Gastroesophageal sphincter (tissue), 3 donors: ENCODE measurements around the gene RPS27A.

Source experiments
- CTCF ChIP-seq, 4 experiments: fragments of 200-600 bp in 2 of 4; fragments of 450-650 bp in 2 of 4; sonication (generic) in 1 of 4; IDR thresholded peaks; one replicate each; pipeline ENCODE4 v1.5.1; 2017 to 2019; ENCODE audit warnings: antibody characterized with exemption in 4 of 4, mild to moderate bottlenecking in 2 of 4, moderate library complexity in 2 of 4
- POLR2A ChIP-seq, 2 donors: fragments of 450-650 bp; IDR thresholded peaks; one replicate each; pipeline ENCODE4 v1.6.1; 2017; ENCODE audit warnings: antibody characterized with exemption in 2 of 2, mild to moderate bottlenecking in 2 of 2, moderate library complexity in 1 of 2
- POLR2AphosphoS5 ChIP-seq: sonication (generic); formaldehyde crosslinking; IDR thresholded peaks from one replicate; pipeline ENCODE4 v1.6.1; 2017; ENCODE audit warnings: antibody characterized with exemption

- TF ChIP-seq CTCF (IDR thresholded peaks at IDR 0.05), result no peak
- TF ChIP-seq POLR2AphosphoS5, result no peak
- no peak for TF ChIP-seq POLR2A (IDR thresholded peaks at IDR 0.05)
These were observed 572 bp downstream of the RPS27A start for GRCh38 chr2:55232863-55233657.
